Transverse colon (tissue), 4 donors: ENCODE measurements around the gene DNAJC1. TPM values are rescaled to one million over a fixed set of nuclear protein-coding genes. Genes with fewer than 3 reads are reported as not detected.

Experiments used
- DNase-seq: peaks from one replicate; pipeline ENCODE4 v3.0.0-alpha.2; 2019
- H3K27ac ChIP-seq, 4 donors: fragments of 200-600 bp; sonication (generic); 2 replicates each; pipeline ENCODE4 v1.5.1; 2016 to 2018; ENCODE audit warnings: inconsistent platforms in 4 of 4
- H3K27me3 ChIP-seq: fragments of 200-600 bp; sonication (generic); 2 replicates; pipeline ENCODE4 v1.5.1; 2017; ENCODE audit warnings: inconsistent platforms
- H3K36me3 ChIP-seq, 4 donors: fragments of 200-600 bp; sonication (generic); 2 replicates each; pipeline ENCODE4 v1.5.1; 2017 to 2019; ENCODE audit warnings: inconsistent platforms in 4 of 4
- H3K4me1 ChIP-seq, 4 donors: fragments of 200-600 bp; sonication (generic); 2 replicates each; pipeline ENCODE4 v1.5.1; 2017 to 2020; ENCODE audit warnings: inconsistent platforms in 4 of 4
- H3K4me3 ChIP-seq, 4 donors: fragments of 200-600 bp; sonication (generic); 1 replicate in 1 of 4; 2 replicates in 3 of 4; pipeline versions ENCODE4 v1.5.1 to v1.6.1; 2017 to 2019; ENCODE audit warnings: inconsistent platforms in 4 of 4
- H3K9me3 ChIP-seq, 2 donors: fragments of 200-600 bp; sonication (generic); 2 replicates each; pipeline ENCODE4 v1.5.1; 2017 to 2019; ENCODE audit warnings: inconsistent platforms in 2 of 2
- CTCF ChIP-seq, 5 experiments: fragments of 200-600 bp in 3 of 5; fragments of 450-650 bp in 2 of 5; sonication (generic) in 3 of 5; IDR thresholded peaks; 1 replicate in 2 of 5; 2 replicates in 3 of 5; pipeline ENCODE4 v1.5.1; 2016 to 2017; ENCODE audit warnings: antibody characterized with exemption in 5 of 5, inconsistent platforms in 3 of 5, mild to moderate bottlenecking in 2 of 5, moderate library complexity in 1 of 5
- EP300 ChIP-seq: sonication (generic); formaldehyde crosslinking; IDR thresholded peaks from one replicate; pipeline ENCODE4 v1.6.1; 2017; ENCODE audit warnings: antibody characterized with exemption, low read depth
- POLR2A ChIP-seq: fragments of 450-650 bp; IDR thresholded peaks from one replicate; pipeline ENCODE4 v1.6.1; 2016; ENCODE audit warnings: antibody characterized with exemption, mild to moderate bottlenecking, moderate library complexity
- POLR2AphosphoS5 ChIP-seq, 3 donors: sonication (generic); formaldehyde crosslinking; IDR thresholded peaks; one replicate each; pipeline ENCODE4 v1.6.1; 2016; ENCODE audit warnings: antibody characterized with exemption in 3 of 3
- WGBS, 2 donors: methylation state at CpG; one replicate each; pipeline ENCODE4 v1.1.5; 2018; ENCODE audit warnings: low coverage in 1 of 2; 5-methylcytosine and 5-hydroxymethylcytosine counted together
- in situ Hi-C, 4 donors: fragments of 200-750 bp; cut with MboI; loops; one replicate each; pipeline versions ENCODE4 v1.15.0 to v1.15.1; 2017; ENCODE audit warnings: low sequenced_read_pairs in 3 of 4, low pct_ligation_motif_present in 1 of 4, low pct_unique_long_range_greater_than_20kb in 1 of 4
- intact Hi-C: fragments of 100-400 bp; cut with DNase I; formaldehyde crosslinking; loops from one replicate; pipeline ENCODE4 v1.15.1; 2023; ENCODE audit warnings: low total_unique reads
- total RNA-seq, 4 donors: library from RNA; depleted of rRNA; stranded (reverse); fragments of >200 nt; gene quantifications; one replicate each; pipeline ENCODE4 v1.1.0, GENCODE V29; 2016

Gene DNAJC1
- total RNA-seq, 4 donors from 2014 or later: 18.5 to 71.7 (median 48.4) TPM

- intact Hi-C loops (loop anchor here (5.0 to 10.0 kb wide), 3 partner anchors 251 to 1061 kb away; partner anchors contain the start of gene BMI1), in situ Hi-C loops (loop anchor here (10.0 to 25.0 kb wide), 8 partner anchors 221 to 708 kb away; partner anchors contain the start of genes BMI1 (in 2 of the 4), COMMD3 (in 2 of the 4) and PIP4K2A (in 1 of the 4))
- H3K9me3 ChIP-seq: no peaks in the 10 kb centered on the region
- no peak for DNase-seq
- H3K27me3 ChIP-seq: no peaks in the 10 kb centered on the region
- WGBS, 2 donors: 2% methylated on average over 2 of the region's 2 CpGs; no CpG with 5 or more reads in 1 of the 2 donors
- TF ChIP-seq EP300: no peak
- TF ChIP-seq CTCF (IDR thresholded peaks at IDR 0.05): no peak
- H3K4me1 ChIP-seq: peaks cover 0 to 21% (median 13%) of the 10 kb centered on the region in 4 donors
- no peaks in the 10 kb centered on the region for H3K36me3 ChIP-seq
- H3K4me3 ChIP-seq: peak overlapping the region in 3 of 4 donors; percentile 71 to 91 (median 88)
- H3K27ac ChIP-seq: peak overlapping the region; percentile 93 to 99 (median 98)
Observed at GRCh38 chr10:22003964-22004281, 393 bp upstream of the DNAJC1 start.

DNA sequence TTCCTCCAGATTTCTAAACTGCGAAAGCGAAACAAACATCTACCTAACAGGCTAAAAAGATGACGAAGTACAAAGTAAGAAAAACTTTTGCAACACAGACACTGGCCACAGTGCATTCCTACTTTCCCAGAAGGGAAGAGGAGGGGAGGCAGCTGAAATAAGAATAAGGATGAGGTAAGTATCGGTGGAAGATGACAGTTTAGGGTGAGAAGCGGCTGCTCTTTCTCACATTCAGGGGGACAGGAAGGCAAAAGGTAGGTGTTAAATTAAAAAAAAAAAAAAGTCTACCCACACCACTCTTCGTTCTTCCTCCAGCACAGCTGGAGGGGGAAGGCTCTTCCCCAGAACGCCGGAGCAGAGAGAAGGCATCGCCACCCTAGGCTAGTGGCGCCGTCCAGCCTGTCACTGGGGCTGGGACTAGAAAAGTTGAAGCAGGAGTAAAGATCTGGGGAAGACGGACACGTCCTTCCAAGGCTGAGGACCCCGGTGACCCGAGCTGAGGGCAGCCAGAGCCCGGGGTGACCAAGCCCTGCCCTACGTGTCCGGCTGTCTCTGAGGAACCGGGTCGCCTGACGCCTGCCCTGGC lies 846 bp downstream of the DNAJC1 start:
- no peak for DNase-seq
- no peak for TF ChIP-seq EP300
- TF ChIP-seq POLR2AphosphoS5 (IDR thresholded peaks at IDR 0.05): peak in 2 of 3 donors; percentile 7 to 14
- no peak for TF ChIP-seq POLR2A
- TF ChIP-seq CTCF (IDR thresholded peaks at IDR 0.05): no peak
- 0% methylated on average over 9 to 11 of the region's 21 CpGs for WGBS, 2 donors
- in situ Hi-C loops (loop anchor here (10.0 to 25.0 kb wide), 8 partner anchors 222 to 710 kb away; partner anchors contain the start of genes BMI1 (in 2 of the 4), COMMD3 (in 2 of the 4) and PIP4K2A (in 1 of the 4)), intact Hi-C loops (loop anchor here (5.0 to 10.0 kb wide), 3 partner anchors 252 to 1062 kb away; partner anchors contain the start of gene BMI1)
- Histone ChIP-seq H3K9me3 (no peaks in the 10 kb centered on the region), H3K36me3 (no peaks in the 10 kb centered on the region), H3K27ac (peak overlapping the region; percentile 93 to 99 (median 98)), H3K4me1 (peaks cover 0 to 21% (median 13%) of the 10 kb centered on the region in 4 donors), H3K4me3 (peak overlapping the region; percentile 65 to 91 (median 80)), H3K27me3 (no peaks in the 10 kb centered on the region)

DNA sequence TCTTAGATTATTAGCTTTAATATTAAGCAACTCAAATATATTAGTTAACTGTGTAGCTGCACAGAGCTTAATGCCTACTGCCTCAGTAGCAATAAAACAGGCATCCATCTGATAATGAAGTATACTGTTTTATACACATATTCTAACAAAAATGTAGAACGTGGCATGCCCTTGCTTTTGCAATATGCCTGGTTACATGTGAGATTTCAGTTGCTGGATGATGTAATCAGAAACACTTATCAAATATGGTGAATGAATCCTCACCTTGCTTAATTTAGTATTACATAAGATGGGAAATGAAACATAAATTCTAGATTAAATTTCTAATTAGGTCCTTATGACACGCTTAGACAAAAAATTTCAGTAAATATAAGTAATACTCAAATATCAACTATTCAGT lies 8.0 kb downstream of the DNAJC1 start:
- Histone ChIP-seq H3K4me3 (no peak overlapping the region), H3K9me3 (no peaks in the 10 kb centered on the region), H3K27ac (no peak overlapping the region), H3K36me3 (no peaks in the 10 kb centered on the region), H3K27me3 (no peaks in the 10 kb centered on the region), H3K4me1 (peaks cover 0 to 8% (median 4%) of the 10 kb centered on the region in 4 donors)
- DNase-seq: no peak
- WGBS, 2 donors: 62 to 73% methylated on average over 2 of the region's 2 CpGs
- TF ChIP-seq POLR2AphosphoS5 (IDR thresholded peaks at IDR 0.05) (no peak), CTCF (IDR thresholded peaks at IDR 0.05) (no peak), POLR2A (no peak), EP300 (no peak)
- intact Hi-C loops: no loop called here
- in situ Hi-C loops: loop anchor here (10.0 to 25.0 kb wide), 5 partner anchors 442 to 989 kb away; partner anchors contain the start of gene PIP4K2A (in 1 of the 4)

GRCh38 chr10:21993360-21994001 lies 10.0 kb downstream of the DNAJC1 start:
- 56 to 65% methylated on average over 7 of the region's 7 CpGs for WGBS, 2 donors
- H3K36me3 ChIP-seq: no peaks in the 10 kb centered on the region
- DNase-seq: no peak
- no peak overlapping the region for H3K27ac ChIP-seq
- H3K4me1 ChIP-seq: peaks cover 0 to 17% (median 6%) of the 10 kb centered on the region in 4 donors
- TF ChIP-seq CTCF (IDR thresholded peaks at IDR 0.05) (peak; percentile 50 to 58 (median 53)), POLR2A (no peak)
- in situ Hi-C loops (loop anchor here (10.0 to 25.0 kb wide), 5 partner anchors 444 to 991 kb away; partner anchors contain the start of gene PIP4K2A (in 1 of the 4)), intact Hi-C loops (no loop called here)
- no peaks in the 10 kb centered on the region for H3K27me3 ChIP-seq
- H3K9me3 ChIP-seq: no peaks in the 10 kb centered on the region
- H3K4me3 ChIP-seq: no peak overlapping the region
